Stimulated activated CD4-positive, alpha-beta T cell treated with anti-CD3 and anti-CD28 coated beads, Interleukin-12 subunit alpha, Interleukin-12 subunit beta, amount 100 ng/mL, for 4 hours (primary cell): ENCODE measurements around the gene KRT78.
A peak's percentile ranks its signal among the peaks of the same experiment; 100 is the strongest.

Experiments used
- DNase-seq: peaks from one replicate; pipeline ENCODE4 v3.0.0-alpha.2; 2020

KRT78 gene

GRCh38 chr12:52792185-52793029 lies 56.4 kb downstream of the KRT78 start:
- no peak for DNase-seq

GRCh38 chr12:52791271-52792184 lies 57.3 kb downstream of the KRT78 start:
- no peak for DNase-seq

- DNase-seq: no peak
Measured at GRCh38 chr12:52790427-52791270, 58.1 kb downstream of the KRT78 start.

GRCh38 chr12:52789637-52790426 lies 59.0 kb downstream of the KRT78 start:
- DNase-seq: peak; percentile 3

- DNase-seq: no peak
Measured at GRCh38 chr12:52788876-52789636, 59.7 kb downstream of the KRT78 start.

- DNase-seq: no peak
Measured at GRCh38 chr12:52788192-52788875, 60.5 kb downstream of the KRT78 start.
